GM03348 (cell line): ENCODE data around the gene ARPP21.

ENCODE experiments used
- DNase-seq: peaks from one replicate; pipeline ENCODE4 v3.0.0; 2012; ENCODE audit warnings: low spot score

Gene ARPP21

DNA sequence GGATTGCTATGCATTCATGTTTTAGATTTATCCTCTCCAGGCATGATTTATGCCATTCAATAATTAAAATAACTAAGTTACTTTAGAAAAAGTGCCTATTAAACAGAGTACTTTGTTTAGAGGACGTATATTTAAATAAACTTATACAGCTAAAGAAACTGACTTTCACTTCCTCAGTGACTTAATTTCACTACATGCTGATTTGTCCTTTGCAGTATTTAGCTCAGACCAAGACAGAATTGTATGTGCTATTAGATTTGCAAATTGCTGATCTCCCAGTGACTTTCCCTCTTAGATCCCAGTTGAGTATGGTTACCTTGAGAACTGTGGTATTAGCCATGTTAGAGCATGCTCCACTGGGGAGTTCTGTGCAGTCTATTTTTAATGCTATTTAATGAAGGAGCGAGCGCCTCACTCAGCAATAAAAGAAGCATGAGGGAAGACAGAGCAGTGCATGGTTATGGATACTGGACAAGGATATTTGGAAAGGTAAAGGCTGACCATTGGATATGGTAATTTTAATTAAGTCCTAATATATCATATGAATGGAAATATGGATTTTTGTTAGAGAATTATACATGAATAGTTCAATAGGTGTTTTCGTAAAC is 2.7 kb downstream of the ARPP21 start:
- DNase-seq = no peak

DNA sequence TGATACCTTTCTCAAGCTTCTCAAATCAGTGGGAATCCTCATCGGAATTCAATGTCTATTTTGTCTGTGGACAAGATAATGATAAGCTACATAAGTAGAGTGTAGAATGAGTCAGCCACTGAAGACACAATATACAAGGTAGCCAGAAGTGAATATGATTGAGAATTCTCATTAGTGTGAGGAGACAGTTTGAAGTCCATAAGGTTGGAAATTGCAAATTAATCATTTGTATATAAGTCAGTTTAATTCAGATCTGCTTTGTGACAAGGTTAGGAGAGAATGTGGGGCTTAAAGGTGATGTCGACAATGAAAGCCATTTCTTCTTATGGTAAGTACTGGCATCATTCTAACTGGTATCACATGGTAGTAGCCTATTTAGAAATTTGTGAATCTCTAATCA is 4.2 kb downstream of the ARPP21 start:
- no peak for DNase-seq

DNA sequence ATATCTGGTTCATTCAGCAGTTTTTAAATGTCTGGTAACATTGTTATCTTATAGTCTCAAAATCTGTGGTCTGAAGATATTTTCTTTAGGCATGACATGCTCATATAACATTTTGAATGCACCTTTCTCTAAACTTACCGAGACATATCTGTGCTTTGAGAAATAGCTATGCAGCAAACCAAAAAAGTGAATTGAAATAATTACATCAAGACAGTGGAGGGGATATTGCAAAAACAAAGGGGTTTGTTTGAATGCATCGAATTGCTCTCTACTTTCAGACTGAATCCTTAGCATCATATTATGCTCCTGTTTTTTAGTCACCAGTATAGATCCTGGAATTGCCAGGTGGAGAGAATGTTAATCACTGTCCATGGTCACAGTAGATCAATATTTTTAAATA is 5.1 kb downstream of the ARPP21 start:
- DNase-seq = no peak

DNA sequence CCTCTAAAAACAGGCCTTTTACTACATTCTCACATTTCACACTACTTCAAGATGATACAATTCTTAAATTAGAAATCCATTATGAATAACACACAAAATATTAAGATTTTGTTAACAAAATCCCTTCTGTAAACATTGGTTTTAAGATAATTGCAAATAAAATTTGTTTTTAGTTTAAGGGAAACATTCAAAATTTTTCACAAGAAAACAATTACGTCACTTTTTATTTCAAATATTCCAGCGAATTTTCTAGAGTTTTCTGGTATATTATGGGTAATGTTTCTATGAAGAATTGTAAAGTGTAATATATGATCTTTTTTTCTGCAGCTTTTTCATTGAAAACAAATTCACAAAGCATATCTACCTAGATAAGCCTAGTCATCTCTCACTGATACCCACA is 5.9 kb downstream of the ARPP21 start:
- no peak for DNase-seq

DNA sequence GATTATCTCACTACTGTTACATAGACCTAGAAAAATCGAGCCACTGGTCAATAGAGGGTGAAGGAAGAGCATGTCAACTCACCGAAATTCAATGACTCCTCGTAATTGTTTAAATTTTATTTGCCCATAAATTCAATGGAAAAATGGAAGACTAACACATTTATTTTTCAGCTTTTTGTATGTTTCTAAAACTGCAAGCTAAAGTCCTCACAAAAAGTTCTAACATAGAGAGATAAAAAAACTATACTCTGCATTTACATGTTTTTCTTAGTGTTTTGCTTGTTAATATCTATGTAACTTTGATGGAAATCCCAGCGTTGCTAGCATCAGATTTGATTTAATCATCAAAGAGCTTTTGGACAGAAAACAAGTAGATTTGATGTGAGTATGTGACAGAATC is 6.8 kb downstream of the ARPP21 start:
- no peak for DNase-seq

DNA sequence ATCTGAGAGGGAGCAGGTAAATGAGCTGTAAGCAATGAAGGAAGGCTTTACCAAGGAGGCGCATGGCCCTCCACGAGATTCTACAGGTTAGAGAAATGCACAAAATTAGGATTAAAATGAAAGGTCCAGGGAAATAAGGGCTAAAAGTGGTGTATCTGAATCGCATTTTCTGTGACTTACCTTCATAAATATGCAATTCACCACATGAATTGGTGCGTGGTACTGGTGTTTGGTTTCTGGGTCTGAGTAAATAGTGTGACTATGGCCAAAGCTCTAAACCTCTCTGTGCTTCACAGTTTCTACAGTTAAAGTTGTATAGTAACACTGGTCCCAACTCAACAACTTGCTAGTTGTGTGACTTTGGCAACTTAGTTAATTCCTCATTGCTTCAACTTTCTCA is 8.1 kb downstream of the ARPP21 start:
- no peak for DNase-seq

DNA sequence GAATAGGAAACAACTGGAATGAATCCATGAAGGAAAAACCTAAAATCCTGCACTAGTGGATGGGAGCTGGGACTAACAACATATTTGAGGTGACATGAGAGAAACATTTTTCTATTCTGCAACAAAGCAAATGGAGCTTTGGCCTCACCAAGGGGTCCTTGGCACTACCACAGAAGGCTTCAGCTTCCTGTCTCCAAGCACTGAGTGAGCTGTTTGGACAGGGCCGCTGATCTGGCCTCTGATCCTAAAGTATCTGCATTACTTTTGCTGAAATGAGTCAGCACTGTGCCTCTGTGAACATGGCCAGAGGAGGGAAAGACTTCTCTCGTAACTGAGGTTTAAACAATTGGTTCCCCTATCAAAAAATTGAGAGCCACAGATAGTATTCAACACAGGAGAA is 9.0 kb downstream of the ARPP21 start:
- no peak for DNase-seq

DNA sequence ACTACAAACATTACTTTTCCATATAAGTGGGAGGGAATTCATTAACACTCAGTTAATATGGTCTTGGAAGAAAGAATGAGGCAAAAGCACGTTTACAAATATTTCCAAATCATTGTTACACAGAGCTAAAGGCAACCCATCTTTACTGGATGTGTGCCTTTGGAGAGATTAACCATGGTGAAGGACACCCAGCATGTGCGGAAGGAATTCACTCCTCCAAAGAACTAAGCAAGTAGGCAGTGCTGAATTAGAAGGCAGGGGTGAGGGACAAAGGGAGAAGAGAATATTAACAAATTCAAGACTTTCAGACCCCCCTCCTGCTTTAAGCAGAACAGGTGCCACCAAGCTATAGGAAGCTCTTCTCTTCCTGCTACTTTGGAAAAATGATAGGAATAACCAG is 10.1 kb downstream of the ARPP21 start:
- DNase-seq = no peak

DNA sequence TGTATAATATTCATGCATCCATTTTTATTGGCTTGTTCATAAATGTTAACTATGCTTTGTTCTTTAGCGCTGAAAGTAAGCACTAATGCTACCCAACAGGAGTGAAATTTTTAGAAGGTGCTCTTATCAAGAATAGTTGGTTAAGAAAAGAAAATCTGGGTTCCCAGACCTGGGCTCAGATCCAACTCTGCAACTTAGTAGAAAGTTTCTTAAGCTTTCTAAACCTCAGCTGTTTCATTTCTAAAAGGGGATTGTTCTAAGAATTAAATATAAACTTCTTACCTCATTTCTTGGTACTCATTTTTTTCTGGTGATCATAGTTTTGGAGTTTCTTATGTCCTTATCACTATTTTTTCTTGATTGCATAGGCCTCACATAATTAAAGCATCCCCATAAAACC is 12.1 kb downstream of the ARPP21 start:
- no peak for DNase-seq

DNA sequence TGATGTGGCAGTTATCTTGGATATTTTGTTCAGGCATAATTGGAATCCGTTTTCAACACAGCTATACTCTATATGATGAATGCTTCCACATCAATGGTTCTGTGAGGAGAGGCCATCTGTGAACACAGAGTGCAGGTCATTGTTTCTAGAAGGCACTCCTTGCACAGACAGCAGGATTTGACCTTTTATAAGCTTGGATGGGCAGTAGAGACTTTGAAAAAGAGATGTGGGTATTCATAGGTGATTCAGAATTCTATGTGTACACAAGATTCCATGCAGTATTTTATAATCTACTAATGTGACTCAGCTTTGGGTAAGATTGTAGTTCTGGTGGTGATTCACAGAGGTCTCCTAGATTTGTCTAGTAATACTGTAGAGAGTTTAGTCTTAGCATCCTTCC is 12.5 kb downstream of the ARPP21 start:
- DNase-seq = no peak

DNA sequence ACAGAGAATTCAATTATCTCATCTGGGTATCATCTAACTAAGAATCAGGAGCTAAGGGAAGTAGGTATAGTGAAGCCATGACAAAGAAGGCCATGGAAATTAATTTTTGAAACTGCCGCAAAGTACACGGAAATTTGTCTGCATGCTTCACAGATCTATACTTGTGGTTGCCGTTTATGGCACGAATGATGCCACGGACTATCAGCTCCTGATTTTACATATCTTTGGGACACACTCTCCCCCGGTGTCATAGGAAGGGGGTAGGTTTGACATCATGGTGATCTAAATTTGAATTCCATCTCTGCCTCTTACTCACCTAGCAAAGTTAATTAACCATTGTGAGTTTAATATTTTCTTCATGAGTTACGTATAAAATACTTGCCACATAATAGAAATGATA is 14.0 kb downstream of the ARPP21 start:
- DNase-seq = no peak

DNA sequence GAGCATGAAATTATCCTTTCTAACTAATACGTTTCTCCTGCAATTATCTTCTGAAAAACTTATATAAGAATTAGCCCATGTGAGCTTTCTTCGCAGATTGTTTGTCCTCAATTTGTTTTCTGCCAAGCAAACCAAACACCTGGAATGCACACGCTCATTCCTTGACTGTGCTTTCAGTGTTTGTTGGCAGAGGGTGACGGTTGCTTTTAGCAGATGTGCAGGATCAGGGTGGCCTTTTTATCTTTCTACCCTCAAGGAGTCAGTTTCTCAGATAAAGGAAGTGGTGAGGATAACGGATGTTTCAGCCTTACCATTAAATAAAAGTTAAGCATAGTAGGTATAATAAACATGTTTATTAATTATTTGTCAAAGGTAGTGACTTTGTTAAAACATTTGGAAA is 15.2 kb downstream of the ARPP21 start:
- no peak for DNase-seq

DNA sequence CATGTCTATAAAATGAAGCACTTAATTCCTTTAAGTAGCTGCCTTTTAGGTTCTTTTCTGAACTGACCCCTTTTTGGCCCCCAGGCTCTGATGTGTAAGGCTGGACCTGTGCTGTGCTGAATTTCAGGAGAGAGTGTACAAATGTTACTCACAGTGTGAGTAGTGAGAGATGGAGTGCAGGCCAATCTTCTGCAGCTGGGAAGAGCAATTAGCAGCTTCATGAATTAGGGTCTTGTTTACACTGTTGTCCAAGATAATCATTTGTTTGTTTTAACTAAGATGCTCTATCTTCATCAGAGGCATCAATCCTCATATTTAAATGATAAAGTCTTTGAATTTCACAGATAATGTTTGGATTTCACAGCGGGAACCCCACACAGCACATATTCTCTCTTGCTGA is 19.4 kb downstream of the ARPP21 start:
- no peak for DNase-seq

DNA sequence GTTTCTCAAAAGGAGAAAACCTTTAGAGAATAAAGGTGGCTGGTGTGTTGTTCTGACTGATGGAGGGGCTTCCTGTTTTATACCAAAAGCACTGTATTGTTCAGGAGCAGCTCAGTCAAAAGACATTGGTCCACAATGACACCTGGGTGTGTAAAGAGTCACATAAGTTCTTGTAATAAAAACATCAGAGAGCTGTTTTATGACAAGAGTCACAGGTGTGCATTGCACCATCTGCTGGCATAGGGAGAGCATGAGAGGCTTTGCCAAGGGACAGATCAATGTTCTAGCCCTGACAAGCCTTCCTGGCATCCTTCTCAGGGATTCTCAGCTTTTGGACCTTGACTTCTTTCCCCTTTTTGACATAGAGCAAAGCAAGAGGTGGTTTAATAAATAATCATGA is 20.4 kb downstream of the ARPP21 start:
- no peak for DNase-seq

DNA sequence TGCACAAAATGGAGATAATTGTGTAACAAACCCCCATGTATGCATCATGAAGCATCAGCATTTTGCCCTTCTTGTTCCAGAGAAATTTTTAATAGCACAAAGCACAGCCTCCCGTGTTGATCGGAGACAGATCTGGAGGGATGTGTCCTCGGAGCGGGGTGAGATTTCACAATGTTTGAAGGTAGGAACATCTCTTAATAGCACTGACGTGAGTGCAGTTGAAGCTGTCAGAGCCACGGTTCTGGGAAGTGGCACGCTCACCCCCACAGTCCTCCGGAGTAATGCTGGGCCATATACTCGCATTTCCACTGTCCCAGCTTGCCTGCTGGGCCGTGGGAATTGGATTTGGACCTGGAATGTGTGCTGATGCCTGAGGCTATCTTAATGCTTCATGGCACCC is 24.1 kb downstream of the ARPP21 start:
- no peak for DNase-seq

DNA sequence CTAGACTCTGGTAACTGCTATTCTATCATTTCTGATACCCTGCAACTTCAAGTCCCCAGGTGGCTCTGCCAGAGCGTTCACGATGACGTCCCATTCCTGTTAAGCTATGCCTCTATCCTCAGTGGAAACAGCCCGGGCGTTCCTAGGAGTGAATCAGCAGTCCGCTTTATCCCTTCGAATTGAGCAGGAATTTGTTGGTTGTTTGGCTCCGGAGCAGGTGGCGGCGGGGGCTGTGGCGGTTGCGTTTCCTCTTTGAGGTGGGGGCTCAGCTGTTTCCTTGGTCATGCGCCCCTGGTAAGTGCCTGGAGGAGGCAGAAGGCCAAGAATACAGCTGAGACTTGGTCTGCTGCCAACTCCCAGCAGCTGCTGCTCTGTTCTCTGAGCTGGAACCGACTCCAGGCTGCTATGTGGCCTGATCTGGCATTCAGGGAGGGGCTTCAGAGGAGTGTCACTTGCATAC is 25.2 kb downstream of the ARPP21 start:
- DNase-seq = peak; percentile 1

DNA sequence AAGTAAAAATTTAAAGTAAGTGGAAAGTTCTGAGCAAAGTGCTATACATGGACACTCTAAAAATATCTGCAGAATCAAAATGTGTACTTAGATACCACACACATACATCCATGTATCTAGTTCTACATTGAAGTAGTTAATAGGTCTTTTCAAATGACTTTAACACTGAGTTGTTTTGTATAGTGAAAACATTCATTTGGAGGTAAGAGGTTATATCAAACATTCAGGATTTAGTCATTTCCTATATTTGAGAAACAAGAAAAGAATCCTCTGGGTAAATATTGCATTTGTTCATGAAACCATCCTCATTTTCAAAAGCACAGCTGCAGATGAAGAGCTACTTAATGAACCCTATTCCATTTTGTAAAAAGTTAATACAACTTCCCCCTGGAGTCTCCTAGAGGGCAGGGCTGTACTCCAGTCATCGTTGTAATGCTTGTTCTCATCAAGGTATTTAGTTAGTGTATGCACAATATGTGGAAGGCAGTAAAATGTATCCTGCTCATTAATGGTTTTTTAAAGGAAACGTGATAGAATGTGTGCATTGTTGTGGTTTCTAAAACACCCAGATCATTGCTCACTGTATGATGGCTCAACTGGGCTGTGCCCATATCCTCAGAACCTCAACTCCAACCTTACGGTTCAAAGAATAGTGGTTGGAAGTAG is 26.2 kb downstream of the ARPP21 start:
- DNase-seq = no peak

DNA sequence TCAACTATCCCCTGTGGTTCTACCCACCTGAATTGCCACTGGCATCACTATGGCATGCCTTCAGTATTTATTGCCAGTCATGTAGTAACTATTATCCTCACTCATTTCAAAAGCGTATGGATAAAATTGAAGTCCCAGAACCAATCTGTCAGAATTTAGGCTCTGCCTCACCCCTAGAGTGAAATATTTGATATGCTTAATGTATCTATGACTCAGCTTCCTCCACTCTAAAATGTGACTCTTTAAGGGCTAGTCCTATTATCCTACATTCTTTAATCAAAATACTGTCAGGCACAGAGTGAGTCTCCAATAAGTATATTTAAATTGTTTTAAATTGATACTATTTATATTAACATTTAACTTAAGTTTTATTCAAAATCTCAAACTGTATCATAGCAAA is 27.6 kb downstream of the ARPP21 start:
- DNase-seq = no peak

DNA sequence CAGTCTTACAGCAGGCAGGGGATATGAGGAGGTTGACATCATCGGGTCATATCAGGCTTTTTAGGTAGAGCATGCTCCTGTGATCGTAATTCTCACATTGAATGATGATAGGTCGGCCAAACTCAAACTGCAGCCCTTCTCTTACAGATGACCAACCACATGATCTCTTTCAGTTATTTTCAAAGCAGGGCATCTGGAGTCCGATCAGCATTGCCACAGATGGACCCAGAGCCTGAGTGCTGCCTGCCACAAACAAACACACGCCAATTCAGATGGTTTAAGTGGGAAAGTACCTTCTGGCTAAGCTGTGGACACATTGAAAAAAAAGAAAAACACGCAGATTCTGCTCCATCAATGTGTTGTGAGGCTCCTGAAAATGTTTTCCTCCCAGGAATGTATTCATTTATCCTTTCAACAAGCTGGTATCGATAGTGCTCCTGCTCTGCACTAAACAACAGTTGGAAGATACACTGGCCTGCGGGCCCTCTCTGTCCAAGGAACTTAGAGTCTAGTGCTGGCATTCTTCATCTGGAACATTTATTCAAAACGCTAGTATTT is 31.2 kb downstream of the ARPP21 start:
- no peak for DNase-seq

DNA sequence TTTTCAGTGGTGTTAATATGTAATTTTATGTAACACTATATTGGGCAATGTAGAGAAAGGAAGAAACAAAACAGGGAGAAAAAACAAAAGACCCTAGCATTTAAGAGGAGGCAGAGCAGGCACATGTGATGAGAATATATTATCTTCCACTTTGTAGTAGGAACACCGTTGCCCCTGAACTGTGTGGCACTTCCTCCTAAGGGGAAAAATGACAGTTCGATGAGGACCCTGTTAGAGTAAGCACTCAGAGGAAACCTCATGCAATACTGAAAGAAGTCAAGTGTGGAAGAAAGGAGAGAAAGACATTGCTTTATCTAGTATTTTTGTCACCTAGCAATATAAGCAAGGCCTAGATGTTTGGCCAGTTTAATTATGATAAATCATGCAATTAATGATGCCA is 32.2 kb downstream of the ARPP21 start:
- DNase-seq = no peak

DNA sequence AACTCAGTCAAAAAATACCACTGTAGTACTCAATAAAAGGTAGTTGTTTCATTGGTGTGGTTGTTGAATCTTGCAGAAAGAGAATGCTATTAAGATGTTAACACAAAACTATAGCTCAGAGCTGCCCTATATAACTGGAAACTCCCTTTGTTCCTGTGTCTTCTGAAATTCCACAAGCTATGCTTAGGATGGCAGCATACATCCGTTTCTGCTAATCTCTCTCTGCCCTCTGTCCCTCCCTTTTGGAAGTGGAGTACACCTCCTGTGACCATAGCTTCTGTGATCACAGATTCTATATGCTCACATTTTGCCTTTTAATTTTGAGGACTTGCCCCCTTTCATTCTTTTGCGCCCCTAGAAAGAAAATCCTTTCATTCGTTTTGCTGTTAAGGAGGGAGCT is 33.7 kb downstream of the ARPP21 start:
- DNase-seq = no peak

DNA sequence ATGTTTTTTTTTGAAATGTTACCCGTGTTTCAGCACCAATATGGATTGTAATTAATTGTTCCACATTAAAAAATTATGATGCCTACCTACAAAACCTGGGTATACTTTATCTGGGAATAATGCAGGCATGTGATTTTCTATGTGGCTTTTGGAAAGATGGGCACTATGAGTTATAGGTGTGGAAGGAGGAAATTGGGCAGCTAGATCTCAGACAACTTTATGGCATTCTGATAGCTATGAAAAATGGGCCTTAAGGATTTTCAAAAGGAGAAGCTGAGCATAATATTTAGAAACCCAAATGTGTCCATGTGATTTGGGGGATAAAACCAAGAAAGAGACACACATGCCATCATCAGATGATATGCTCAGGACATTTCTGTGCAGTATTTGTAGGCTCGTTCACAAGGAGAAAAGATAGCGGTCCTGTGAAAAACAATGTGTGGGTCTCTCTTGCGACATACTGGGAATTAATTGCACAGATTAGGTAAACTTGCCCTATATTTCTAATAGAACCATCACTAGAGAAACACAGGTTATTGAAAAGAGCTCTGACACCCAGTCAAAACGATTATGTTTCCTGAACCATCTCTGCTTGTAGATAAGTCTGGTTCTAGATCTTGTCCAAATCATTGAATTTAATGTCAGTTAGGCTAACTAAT is 35.3 kb downstream of the ARPP21 start:
- DNase-seq = no peak

DNA sequence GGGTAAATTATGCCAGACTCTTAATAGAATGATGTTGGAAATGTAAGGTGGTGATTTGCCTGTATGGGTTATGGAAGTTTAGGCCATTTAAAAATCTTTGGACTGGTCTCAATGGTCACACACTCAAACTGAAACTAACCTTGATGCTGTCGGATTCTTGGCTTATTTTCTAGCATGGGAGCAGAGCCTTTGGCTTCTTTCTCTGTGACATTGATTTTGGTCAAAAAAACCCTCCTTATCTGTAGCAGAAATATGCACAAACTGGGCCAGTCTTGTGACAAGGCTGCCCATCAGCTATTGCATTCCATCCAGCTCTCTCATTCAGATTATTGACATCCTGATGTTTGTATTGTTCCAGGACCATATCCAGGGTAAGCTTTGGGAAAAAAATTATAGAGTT is 35.9 kb downstream of the ARPP21 start:
- DNase-seq = no peak
